ENCODE data around the gene PREX1. TPM values are rescaled to one million over a fixed set of nuclear protein-coding genes. Genes with fewer than 3 reads are reported as not detected.

The PREX1 gene
- total RNA-seq, 1 donor from 2014 or later, result 248 TPM

DNA sequence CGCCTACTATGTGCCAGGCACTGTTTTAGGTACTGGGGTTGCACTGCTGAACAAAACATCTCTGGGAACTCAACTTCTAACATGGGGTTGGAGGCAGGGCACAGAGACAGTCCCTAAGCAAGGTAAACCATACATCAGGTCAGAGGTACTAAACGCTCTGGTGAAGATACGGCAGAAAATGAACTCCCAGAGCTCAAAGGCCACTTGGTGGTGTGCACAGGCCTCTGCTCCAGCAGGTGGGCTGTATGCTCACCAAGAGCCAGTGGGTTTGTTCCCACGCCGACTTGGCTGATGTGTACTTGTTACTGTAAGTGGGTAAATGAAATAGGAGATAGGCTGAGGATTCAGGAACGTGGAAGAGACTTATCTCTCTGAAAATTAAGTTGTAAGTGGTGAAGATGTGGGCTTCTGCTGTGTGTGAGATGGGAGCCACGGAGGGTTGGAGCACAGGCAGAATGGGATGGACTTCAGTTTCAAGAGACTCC, 133.4 kb downstream of the PREX1 start:
- no peak for DNase-seq (ENCODE audit: low spot score)
- H3K27ac Mint-ChIP-seq (ENCODE audit: unreplicated experiment), result peak overlapping the region; percentile 7
- H3K4me1 Mint-ChIP-seq (ENCODE audit: unreplicated experiment), result peaks cover 24% of the 10 kb centered on the region
- no peaks in the 10 kb centered on the region for H3K9me3 Mint-ChIP-seq (ENCODE audit: unreplicated experiment)
- TF ChIP-seq, protein P1, sequence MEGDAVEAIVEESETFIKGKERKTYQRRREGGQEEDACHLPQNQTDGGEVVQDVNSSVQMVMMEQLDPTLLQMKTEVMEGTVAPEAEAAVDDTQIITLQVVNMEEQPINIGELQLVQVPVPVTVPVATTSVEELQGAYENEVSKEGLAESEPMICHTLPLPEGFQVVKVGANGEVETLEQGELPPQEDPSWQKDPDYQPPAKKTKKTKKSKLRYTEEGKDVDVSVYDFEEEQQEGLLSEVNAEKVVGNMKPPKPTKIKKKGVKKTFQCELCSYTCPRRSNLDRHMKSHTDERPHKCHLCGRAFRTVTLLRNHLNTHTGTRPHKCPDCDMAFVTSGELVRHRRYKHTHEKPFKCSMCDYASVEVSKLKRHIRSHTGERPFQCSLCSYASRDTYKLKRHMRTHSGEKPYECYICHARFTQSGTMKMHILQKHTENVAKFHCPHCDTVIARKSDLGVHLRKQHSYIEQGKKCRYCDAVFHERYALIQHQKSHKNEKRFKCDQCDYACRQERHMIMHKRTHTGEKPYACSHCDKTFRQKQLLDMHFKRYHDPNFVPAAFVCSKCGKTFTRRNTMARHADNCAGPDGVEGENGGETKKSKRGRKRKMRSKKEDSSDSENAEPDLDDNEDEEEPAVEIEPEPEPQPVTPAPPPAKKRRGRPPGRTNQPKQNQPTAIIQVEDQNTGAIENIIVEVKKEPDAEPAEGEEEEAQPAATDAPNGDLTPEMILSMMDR (IDR thresholded peaks at IDR 0.05; ENCODE audit: unreplicated experiment), result no peak
- peaks cover 14% of the 10 kb centered on the region for H3K27me3 Mint-ChIP-seq (ENCODE audit: unreplicated experiment)
- H3K36me3 Mint-ChIP-seq (ENCODE audit: low read depth, unreplicated experiment), result peaks cover 66% of the 10 kb centered on the region
- peak overlapping the region; percentile 75 for H3K4me3 Mint-ChIP-seq (ENCODE audit: unreplicated experiment)

- Mint-ChIP-seq H3K4me3 (ENCODE audit: unreplicated experiment) (peak overlapping the region; percentile 68), H3K27me3 (ENCODE audit: unreplicated experiment) (peaks cover 18% of the 10 kb centered on the region), H3K4me1 (ENCODE audit: unreplicated experiment) (peaks cover 40% of the 10 kb centered on the region), H3K27ac (ENCODE audit: unreplicated experiment) (no peak overlapping the region), H3K36me3 (ENCODE audit: low read depth, unreplicated experiment) (peaks cover 76% of the 10 kb centered on the region), H3K9me3 (ENCODE audit: unreplicated experiment) (no peaks in the 10 kb centered on the region)
- no peak for DNase-seq (ENCODE audit: low spot score)
- TF ChIP-seq, protein P1 (IDR thresholded peaks at IDR 0.05; ENCODE audit: unreplicated experiment), result no peak
Observed at GRCh38 chr20:48691523-48691922, 136.3 kb downstream of the PREX1 start.

DNA sequence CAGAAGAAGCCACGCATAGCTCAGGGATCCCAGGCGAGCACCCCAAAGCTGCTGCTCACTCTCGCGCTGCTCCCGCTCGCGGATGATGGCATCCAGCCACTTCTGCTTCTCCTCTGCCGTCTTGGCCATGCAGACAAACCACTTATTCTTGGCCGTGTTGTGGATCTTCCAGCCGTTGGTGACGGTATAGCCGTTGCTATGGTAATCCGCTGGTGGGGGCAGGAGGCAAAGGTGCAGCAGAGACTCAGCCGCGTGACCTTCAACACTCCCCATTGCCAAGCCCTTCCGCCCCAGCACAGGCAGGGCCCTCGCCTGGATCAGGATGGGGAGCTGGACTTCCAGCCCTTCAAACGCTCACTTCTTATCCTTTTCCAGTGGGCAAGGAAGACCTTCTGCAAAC, 136.9 kb downstream of the PREX1 start:
- H3K9me3 Mint-ChIP-seq (ENCODE audit: unreplicated experiment), result no peaks in the 10 kb centered on the region
- H3K27me3 Mint-ChIP-seq (ENCODE audit: unreplicated experiment), result peaks cover 19% of the 10 kb centered on the region
- peaks cover 43% of the 10 kb centered on the region for H3K4me1 Mint-ChIP-seq (ENCODE audit: unreplicated experiment)
- TF ChIP-seq, protein P1 (IDR thresholded peaks at IDR 0.05; ENCODE audit: unreplicated experiment), result no peak
- H3K36me3 Mint-ChIP-seq (ENCODE audit: low read depth, unreplicated experiment), result peaks cover 73% of the 10 kb centered on the region
- DNase-seq (ENCODE audit: low spot score), result no peak
- H3K4me3 Mint-ChIP-seq (ENCODE audit: unreplicated experiment), result peak overlapping the region; percentile 67
- H3K27ac Mint-ChIP-seq (ENCODE audit: unreplicated experiment), result no peak overlapping the region

DNA sequence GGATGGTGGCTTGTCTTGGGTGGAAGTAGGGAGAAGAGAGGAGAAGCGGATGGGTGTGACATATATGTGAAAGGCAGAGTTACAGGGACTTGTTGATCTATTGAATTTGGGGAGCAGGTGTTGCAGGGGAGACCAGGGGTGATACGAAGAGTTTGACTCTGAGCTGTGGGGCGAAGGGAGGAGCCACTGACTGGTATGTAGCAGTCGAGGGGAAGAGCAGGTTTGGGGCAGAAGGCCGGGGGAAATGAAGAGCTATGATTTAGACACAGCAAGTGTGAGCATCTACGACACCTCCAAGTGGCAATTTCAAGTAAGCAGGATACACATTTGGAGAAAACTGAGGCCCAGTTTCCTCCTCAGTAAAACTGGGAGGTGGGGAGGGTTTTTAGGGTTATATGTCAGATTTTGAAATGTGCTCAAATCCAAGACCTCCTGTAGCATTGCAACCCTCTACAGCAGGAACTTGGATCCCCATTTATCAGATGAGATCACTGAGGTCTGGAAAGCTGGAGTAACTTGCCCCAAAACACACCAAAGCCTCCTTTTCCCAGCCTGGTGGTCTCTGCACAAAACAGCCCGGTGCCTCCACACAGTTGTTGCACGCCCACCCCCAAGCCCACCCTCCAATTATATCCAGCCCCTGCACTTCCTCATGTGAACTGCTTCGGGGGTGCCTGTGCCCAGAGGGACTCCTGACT, 137.8 kb downstream of the PREX1 start:
- TF ChIP-seq, protein P1 (IDR thresholded peaks at IDR 0.05; ENCODE audit: unreplicated experiment), result no peak
- DNase-seq (ENCODE audit: low spot score), result no peak
- Mint-ChIP-seq H3K27me3 (ENCODE audit: unreplicated experiment) (peaks cover 16% of the 10 kb centered on the region), H3K36me3 (ENCODE audit: low read depth, unreplicated experiment) (peaks cover 74% of the 10 kb centered on the region), H3K4me1 (ENCODE audit: unreplicated experiment) (peaks cover 50% of the 10 kb centered on the region), H3K27ac (ENCODE audit: unreplicated experiment) (peak overlapping the region; percentile 34), H3K9me3 (ENCODE audit: unreplicated experiment) (no peaks in the 10 kb centered on the region), H3K4me3 (ENCODE audit: unreplicated experiment) (peak overlapping the region; percentile 27)

- peaks cover 21% of the 10 kb centered on the region for H3K27me3 Mint-ChIP-seq (ENCODE audit: unreplicated experiment)
- TF ChIP-seq, protein P1 (IDR thresholded peaks at IDR 0.05; ENCODE audit: unreplicated experiment), result no peak
Observed at GRCh38 chr20:48689388-48689787, 138.4 kb downstream of the PREX1 start.

More at GRCh38 chr20:48689388-48689787, 138.4 kb downstream of the PREX1 start:
- peak overlapping the region; percentile 27 for H3K4me3 Mint-ChIP-seq (ENCODE audit: unreplicated experiment)
- H3K9me3 Mint-ChIP-seq (ENCODE audit: unreplicated experiment), result no peaks in the 10 kb centered on the region
- H3K27ac Mint-ChIP-seq (ENCODE audit: unreplicated experiment), result peak overlapping the region; percentile 51
- no peak for DNase-seq (ENCODE audit: low spot score)
- H3K4me1 Mint-ChIP-seq (ENCODE audit: unreplicated experiment), result peaks cover 52% of the 10 kb centered on the region
- peaks cover 74% of the 10 kb centered on the region for H3K36me3 Mint-ChIP-seq (ENCODE audit: low read depth, unreplicated experiment)
